ENCODE data around the gene METTL14.

The METTL14 gene

DNA sequence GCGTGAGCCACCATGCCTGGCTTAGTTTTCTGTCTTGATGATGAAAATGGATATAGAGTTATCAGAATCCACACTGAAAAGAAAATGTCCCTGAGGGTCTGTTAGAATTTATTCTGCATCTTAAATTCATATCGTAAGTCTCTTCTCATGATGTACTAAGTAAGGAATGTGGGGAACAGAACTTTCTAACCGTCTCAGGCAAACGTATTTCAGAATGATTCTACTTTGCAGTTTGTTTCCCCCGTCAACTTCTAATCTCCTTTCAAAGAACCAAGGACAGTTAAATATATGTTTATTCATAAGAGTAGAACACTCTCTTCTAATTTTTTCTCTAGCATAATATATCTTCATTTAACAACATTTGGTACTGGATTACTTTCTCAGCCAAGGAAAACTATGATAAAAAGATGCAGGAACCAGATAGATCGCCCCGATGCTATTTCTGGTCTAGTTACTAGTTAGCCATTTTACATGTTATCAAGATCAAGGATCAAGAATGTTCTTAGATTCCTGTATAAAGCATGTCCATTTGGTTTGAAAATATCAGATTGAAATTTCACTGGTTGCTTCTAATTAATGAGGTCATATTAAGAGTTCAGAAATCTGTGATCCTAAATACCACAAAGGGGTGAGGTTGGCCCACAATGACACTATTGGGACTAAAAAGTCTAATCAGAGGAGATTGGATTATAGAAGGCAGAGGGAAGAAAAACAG lies 49.5 kb downstream of the METTL14 start:
- no peak for DNase-seq

DNA sequence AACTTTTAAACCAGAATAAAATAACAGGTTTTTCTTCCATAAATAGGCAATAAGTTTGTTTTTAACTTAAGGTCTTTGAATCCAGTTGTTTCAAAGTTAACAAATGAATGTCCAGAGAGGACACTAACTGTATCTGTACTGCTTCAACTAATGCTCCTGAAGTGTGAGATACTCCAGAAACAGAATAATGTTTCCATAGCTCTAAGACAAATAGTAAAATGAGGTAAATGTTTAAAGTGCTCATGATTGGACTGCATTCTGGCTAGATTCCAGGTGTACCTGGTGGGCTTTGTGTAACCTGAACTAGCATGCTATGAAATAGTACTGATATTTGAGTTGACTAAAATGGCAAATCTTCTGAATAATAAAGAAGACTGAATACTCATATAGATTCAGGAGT lies 51.7 kb downstream of the METTL14 start:
- no peak for DNase-seq

DNA sequence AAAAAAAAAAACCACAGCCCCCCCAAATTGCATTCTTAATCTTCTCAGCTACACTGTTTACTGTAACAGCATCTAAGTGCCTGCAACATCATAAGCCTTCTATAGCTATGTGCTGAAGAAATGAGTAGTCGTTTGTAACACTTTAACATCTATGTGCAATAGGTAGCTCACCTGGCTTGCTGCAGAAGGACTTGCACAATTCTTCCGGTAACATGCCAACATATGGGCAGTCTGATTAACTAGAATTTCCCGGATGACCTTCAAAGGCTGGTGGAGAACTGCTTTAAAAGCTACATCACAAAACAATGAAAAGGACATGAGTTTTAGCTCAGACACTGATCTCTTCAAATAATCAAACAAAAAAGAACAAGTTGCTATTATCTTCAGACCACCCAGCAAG lies 52.9 kb downstream of the METTL14 start:
- DNase-seq, result no peak

DNA sequence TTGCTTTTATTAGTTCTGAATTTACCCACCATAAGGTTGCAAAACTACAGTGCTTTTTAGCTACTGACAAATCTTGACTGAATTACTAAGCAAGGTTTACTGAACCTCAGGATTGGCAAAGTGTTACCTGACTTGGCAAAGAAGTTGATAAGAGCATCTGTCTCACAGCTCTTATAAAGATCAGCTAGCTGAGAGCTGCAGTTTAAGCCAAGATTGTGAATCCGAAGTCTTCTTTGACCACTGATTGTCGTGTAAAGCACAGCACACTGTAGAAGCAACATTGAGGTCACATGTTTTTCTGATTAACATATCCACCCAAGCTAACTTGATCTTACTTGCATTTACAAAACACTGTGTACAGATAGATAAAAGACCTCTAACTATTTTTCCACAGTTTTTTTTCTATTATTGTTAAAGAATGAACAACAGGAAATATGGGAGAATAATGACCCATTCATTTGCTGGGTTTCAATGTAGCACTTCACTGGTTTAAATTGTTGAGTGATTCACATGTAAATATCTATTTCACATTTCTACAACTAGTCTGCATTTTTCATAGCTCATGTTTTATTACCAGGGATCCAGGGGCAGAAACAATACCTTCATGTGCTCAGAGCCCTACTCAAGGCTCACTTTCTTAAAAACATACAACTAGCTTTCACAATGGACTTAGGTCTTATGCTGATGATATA lies 54.0 kb downstream of the METTL14 start:
- DNase-seq, result no peak

DNA sequence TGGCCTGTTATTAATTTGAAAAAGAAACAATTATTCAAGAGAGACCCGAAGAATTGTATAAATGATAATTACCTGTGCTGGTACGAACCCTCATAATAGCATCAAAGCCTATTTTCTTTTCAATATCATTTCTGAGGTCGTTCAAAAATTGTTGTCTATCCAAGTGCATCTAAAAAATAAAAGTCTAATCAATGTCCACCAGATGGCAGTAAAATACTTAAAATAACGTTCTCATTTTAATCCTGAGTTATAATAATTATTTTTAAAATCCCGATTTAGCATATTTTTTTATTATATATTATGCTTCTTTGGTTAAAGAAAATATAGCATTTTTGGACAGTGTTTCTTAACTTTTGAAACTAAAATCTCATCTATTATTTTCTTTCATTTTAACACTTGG lies 55.7 kb downstream of the METTL14 start:
- DNase-seq, result no peak

DNA sequence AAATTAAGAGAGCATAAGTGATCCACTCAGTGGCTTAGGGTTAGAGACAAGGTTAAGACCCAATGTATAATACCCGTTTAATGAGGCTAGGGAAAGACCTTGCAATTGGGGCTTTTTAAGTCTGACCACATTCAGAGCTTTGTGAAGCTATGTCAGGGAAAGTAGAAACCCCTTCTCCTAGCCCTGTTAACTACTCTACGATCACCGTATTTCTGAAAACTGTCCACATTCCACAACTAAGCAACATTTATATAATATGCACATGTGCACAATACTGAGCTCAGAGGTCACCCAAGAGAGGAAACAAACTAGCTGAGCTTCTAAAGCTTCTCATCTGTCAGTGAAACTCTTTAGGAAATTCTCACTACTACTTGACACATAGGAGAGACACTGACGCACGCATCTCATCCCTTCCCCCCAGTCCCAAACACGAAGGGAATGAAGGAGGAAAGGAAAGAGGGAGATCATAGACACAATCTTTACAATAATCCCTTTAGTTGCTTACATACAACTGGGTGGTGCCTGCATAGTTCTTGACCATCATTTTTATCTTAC lies 56.2 kb downstream of the METTL14 start:
- DNase-seq, result no peak

DNA sequence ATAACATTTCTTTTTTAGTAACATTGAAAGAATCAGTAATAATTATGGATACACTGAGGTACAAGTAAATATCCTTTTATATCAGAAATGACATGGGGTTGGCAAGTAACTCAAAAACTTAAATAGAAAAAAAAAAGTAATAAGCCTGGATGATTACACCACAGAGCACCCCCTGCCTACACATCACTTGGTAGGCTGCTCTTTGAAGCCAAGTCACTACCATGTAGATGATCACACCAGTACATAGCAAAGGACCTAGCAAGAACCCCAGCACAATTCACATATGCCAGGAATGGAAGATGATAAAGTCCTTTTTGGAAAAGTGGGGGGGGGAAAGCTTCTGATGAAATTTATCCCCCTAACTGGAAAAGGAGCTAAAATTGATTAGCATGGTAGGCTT lies 56.9 kb downstream of the METTL14 start:
- no peak for DNase-seq

DNA sequence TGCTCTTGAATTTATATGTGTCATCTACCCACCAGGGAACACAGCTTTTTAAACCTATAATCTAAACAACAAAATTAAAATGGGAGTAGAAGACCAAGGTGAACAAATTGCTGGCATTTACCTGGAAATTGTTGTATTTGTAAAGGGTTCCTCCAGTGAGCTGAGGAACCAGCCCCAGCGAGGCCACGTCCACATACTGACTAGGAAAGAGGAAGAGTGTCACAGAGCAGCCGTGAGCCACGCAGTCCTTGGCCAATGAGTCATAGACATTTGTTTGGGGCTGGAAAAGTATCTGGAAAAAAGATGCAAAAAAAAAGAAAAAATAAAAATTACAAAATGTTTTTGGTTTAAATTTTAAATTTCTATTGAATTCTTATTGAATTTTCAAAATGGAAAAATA lies 58.7 kb downstream of the METTL14 start:
- DNase-seq, result no peak

DNA sequence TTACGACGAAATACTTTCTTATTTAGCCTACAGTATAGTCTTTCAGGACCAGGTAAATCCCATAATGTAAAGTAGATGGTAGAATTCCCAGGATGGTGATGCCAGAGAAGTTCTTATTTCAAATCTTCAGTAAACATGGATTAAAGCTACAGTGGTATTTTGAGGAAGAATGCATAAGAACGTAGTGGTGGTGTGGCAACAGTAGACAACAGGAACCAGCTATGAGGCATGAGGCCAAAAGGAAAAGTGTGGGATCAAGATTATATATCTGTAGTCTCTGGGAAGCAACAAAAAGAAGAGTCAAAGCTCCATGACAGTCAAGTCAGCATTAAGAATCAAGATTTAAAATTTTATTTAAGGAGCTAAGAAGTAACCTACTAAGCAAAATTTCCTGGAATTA lies 60.2 kb downstream of the METTL14 start:
- no peak for DNase-seq

DNA sequence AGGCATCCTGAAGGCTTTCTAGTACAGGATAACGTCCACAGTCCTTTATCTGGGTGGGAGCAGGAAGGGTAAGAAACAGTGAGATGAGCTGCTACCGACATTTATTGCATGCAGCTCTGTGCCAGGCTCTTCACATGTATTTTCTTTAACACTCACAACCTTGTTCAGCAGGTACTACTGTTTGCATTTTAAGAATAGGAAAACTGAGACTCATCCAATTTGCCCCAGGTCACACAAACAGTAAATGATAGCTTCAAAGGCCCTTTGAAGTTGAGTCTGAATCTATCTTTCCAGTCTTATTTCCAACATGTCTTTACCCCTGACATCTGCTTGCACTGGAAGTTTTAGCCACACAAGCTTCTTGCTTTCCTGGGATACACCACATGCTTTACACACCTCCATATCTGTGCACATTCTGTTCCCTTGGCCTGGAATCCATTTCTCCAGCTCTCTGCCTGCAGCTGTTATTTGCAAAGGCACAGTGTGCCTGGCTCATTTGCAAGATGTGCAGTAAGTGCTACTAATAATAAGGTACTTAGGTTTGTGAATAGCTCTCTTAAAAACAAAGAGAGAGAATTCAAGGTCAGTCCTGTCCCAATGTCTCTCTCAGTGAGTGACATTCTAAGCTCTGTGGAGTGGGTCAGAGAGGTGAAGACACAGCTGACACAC lies 61.2 kb downstream of the METTL14 start:
- DNase-seq, result no peak

DNA sequence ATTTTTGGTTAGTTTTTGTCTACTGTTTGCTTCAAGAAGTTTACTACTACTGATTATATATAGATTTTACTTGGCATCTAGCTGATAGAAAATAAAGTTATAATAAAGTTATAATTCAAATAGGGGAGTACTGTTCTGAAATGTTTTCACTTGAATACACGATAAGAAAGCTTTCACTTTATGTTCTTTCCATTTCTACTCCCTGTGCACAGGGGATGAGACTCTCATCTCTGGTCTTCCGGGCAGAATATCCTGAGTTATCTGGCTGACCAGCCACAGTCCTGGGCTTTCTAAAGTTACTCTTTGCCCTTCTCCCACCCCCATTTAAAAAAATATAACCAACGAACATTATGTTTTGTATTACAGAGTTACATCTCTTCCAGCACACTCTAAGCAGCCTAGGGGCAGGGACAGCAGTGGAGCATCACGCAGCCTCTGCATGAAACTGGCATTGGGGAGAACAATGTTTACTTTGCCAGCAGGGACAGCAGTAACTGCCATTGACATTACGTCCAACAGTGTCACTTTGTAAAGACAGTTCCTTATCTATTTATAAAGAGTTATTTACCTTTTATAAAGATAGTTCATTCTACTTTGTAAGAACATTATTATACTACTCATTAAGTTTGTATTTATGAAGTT lies 64.3 kb downstream of the METTL14 start:
- no peak for DNase-seq

DNA sequence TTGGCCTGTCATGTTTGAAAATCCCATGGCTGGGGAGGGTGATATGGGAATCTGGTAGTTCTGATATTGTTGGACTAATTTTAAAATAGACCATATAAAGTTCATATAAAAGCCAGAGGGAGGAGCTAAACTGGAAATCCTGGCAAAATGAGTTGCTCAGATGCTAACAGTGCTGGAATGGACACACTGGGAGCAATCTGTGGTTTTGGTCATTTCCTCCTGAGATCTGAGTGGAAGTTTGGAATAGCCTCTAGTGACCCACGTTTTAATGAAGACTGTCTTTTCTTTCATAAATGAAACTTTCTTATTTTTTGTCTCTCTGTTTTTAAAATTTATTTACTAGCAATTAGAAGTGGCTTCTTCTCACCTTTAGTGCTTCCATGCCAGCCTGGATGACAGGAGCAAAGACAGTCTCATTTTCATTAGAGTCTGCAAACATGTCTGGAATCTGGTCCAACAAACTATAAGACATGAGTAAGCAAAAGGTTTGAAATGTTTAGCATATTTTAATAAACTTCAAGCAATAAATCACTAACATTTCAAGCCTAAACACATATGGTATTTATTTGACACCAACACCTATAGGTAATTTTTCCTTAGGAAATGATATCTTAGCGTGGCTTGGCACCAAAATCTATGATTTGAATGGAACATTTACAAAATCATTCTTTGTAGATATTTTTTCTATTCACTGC lies 66.6 kb downstream of the METTL14 start:
- DNase-seq, result no peak

DNA sequence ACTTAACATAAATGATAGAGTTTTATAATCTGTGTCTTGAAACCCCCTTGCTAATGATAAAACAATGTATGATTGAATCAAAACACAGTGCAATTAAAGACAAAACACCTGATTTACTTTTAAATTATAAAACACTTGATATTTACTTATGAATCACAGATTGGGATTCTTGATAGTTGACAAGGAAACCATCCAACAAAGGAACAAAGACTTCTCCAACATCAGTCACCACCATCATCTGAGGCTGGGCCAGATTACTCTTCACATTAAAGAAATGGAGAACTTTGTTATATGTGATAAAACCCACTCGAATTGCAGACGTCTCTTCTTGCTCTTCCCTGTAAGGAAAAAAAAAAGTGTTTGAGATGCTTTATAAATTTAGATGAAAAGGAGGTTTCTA lies 67.4 kb downstream of the METTL14 start:
- DNase-seq, result no peak

DNA sequence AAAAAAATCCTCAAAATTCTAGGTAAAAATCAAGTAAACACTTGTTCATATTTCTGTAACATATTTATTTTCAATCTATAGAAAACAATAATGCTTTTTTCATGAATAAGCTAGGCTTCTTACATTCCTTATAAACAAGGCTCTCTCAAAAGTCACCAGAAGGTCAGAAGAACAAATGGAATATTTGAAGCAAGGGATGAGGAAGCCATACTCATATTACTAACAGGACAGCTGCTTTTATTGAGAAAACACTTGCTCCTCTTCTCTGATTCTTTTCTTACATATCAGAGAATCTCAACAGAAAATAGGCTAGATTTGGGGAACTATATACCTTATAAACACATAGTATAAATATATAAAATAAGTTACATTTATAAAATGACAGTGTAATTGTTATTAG lies 67.9 kb downstream of the METTL14 start:
- no peak for DNase-seq

DNA sequence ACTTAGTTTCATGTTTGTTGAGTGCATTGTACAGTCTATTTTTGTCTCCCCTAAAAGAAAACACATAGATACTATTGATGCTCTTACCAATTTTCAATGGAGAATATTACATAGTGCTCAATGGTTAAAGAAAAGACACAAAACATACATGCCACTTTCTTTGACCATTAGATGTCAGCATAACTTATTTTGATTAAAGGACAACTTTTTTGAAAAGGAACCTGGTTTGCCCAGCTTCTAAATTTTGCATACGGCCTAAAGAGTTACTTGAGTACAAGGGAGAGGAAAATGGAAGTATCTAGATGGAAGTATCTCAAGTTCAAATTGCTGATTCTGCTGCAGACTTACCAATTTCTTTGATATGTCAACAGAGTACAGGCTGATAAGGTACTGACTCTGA lies 68.5 kb downstream of the METTL14 start:
- DNase-seq, result no peak

DNA sequence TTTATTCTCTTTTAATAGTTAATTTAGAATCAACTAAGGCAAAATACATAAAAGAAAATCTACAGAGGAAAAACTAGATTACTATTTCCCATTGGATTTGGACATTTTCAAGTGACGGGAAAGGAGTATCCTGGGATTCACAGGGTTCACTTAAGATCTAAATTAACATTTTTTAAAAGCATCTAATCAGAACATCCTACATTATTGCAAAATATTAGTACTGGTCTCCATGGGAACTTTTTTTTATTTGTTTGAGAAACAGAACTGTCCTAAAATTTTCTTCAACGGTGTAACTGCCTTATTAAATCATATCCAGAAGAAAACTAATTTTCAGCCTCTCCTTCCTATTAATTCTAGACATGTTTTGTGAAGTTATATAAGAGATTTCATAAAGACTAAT lies 69.7 kb downstream of the METTL14 start:
- no peak for DNase-seq

DNA sequence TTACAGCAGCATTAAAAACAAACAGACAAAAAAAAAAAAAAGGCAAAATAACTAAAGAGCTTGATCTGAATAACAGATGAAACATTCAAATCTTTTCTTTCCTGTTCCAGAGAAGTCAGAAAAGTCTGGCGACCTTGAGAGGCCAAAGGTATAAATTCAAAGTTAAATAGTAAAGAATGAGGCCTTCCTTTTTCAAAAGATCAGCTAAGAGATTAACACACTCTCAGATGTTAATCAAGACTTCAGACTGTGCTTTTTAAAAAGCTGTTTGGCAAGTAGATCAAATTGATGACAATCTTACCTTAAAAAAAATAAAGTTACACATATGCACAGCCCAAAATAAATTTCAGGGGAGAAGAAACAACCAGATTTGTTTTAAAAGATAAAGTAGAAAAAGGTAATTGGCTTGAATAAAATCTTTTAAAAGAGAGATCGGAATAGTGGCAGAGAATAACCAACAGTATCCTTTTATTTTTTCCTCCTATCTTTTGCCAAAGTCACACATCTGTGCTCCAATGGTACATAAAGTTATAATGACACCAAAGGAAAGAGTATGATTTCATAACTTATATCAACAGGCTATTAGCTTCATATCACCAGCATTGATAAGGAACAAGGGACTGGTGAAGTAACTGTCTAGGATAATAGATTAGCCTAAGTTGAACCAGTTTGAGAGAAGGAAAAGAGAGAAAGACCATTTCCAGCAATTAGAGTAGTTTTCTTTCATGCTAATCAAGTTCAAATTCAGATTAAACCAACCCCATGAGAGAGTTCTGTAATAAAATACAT lies 70.4 kb downstream of the METTL14 start:
- no peak for DNase-seq

DNA sequence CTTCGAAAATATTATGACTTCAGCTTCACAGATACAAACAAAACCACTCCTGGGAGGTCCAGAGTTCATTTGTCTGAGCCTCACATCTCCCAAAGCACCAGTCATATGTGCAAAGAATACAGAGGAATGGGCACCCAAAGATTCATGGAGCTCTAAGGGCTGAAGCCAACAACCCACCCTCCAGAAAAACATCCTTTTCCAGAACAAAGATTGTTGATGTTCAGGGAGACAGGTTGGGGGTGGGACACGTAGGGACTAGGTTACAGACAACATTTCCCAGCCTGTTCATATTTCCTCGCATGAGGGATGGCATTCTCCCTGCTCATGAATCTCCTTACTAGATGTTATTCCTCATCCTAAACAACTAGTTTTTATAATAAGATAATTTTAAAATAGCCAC lies 71.2 kb downstream of the METTL14 start:
- DNase-seq, result no peak

DNA sequence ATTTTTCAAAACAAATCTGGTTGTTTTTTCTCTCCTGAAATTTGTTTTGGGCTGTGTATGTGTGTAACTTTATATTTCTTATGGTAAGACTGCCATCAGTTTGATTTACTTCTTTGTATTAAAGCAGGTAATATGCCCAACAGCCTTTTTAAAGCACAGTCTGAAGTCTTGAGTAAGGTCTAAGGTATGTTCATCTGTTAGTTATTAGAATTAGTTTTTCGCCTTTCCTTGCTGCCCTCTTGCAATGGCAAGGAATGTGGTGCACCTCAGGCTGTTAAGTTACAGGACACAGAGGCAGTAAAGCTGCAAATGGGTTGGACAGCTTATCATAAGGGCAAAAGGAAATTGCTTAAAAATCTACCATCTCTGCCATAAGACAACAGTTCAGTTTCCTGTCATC lies 71.8 kb downstream of the METTL14 start:
- DNase-seq, result no peak

DNA sequence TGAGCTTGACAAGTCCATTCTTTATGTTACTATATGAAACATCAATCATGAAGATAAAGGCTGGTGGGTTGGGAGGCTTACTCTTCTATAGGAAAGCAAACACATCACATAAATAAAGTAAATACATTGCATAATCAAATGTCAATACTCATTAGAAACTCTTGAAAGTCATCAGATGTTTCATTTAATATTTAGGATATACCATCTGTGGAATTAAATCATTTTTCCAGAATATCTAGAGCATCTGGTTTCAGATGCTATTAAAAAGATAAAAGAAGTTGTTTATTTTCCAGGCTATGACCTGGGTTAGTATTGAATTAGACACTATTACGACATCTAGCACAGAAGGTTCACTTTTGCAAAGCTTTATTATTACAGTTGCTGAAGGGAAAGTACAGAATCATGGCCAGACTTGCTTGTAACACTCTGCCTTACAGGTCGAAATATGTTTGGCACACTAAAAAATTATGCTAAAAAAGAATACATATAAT lies 72.6 kb downstream of the METTL14 start:
- no peak for DNase-seq

DNA sequence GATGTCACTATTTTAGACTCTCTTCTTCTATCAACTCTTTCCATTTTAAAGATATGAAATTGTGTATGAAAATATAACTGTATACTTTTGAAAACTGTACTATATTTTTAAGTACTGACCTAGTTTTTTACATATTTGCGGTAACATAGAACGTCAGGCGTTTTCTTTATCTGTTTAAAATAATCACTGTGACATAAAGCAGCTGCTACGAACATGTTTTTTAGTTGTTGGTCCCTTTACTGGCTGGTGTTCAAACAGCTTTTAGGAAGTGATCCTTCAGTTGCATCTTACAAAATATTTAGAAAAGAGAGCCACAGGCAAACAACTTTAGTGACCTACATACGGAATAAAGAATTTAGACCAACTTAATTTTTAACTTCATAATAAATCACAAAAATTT lies 73.1 kb downstream of the METTL14 start:
- DNase-seq, result no peak

DNA sequence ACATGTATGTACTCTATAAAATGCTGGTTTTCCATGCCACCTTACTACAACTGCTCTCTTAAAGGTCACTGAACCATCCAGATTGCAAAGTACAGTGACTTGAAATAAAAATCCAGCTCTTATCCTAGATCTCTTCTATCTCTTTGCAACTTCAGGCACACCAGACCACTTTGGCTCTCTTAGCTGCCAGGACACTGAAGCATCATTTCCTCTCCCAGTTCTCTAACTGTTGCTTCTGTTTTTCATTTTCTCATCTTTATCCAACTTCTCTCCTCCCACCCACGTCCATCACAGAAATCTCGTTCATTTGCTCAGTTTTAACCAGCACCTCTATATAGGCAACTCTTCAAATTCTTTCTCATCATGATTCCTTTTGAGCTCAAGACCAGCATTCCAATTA lies 74.3 kb downstream of the METTL14 start:
- no peak for DNase-seq

All from CD4-positive, alpha-beta T cell treated with Interferon gamma for 1 hour (primary cell).